NB4 (cell line): ENCODE measurements around the gene TRIO.

Source experiments
- CTCF ChIP-seq: IDR thresholded peaks from one replicate; pipeline ENCODE4 v1.5.1; 2012; ENCODE audit warnings: low read depth, low read length
- MAX ChIP-seq: IDR thresholded peaks from 2 replicates; pipeline ENCODE4 v1.6.1; 2011; ENCODE audit warnings: low read depth, low read length

- no peak for TF ChIP-seq CTCF
- no peak for TF ChIP-seq MAX
Measured at GRCh38 chr5:14277385-14278320, 134.5 kb downstream of the TRIO start.
